A549 (cell line): ENCODE results near the gene TRIM15. TPM values are rescaled to one million over a fixed set of nuclear protein-coding genes. Genes with fewer than 3 reads are reported as not detected.

ENCODE experiments used
- ATAC-seq, 2 experiments: fragments of 200-7000 bp in 1 of 2; fragments of >200 bp in 1 of 2; cut with Nextera tagmentation in 1 of 2; cut with Tn5 transposase in 1 of 2; 3 replicates each; pipeline versions ENCODE4 v1.8.0 to v1.9.1; 2018 to 2020; ENCODE audit warnings: mild to moderate bottlenecking in 1 of 2, moderate library complexity in 1 of 2
- CTCF ChIA-PET: fragments of 300-600 bp; sonication (Branson Sonifier 250); formaldehyde crosslinking; extraction: SDS; loops from one replicate; lab custom pipeline; 2021; ENCODE audit warnings: antibody characterized with exemption, inconsistent platforms; lab: Yijun Ruan, JAX
- POLR2A ChIA-PET: fragments of 350-600 bp; formaldehyde crosslinking; extraction: SDS; loops from one replicate; lab custom pipeline; 2021; ENCODE audit warnings: antibody characterized with exemption, inconsistent platforms; lab: Yijun Ruan, JAX
- DNase-seq, 2 experiments: peaks; one replicate each; pipeline versions ENCODE4 v3.0.0 to v3.0.0-alpha.2; 2011 to 2016; ENCODE audit warnings: low read depth in 1 of 2, low spot score in 1 of 2
- FAIRE-seq: peaks from 2 replicates; lab custom pipeline; 2011; peaks lifted over from hg19 to GRCh38; lab: Jason Lieb, UNC
- H3K27ac ChIP-seq, 2 experiments: fragments of >200 bp; sonication (Bioruptor Twin); formaldehyde crosslinking; 3 replicates each; pipeline ENCODE4 v1.5.1; 2016 to 2017
- H3K4me1 ChIP-seq: fragments of >200 bp; sonication (Bioruptor Twin); formaldehyde crosslinking; 3 replicates; pipeline ENCODE4 v1.6.1; 2016
- H3K4me2 ChIP-seq: fragments of >200 bp; sonication (Bioruptor Twin); formaldehyde crosslinking; 3 replicates; pipeline ENCODE4 v1.6.1; 2016
- H3K4me3 ChIP-seq: fragments of >200 bp; sonication (Bioruptor Twin); formaldehyde crosslinking; 3 replicates; pipeline ENCODE4 v1.5.1; 2016
- H3K9me3 ChIP-seq: fragments of >200 bp; sonication (Bioruptor Twin); formaldehyde crosslinking; 3 replicates; pipeline ENCODE4 v1.6.1; 2016
- BHLHE40 ChIP-seq: IDR thresholded peaks from 2 replicates; pipeline ENCODE4 v1.6.1; 2012; ENCODE audit warnings: low read depth, low read length, inconsistent platforms
- CBX2 ChIP-seq: fragments of 200-600 bp; sonication (generic); IDR thresholded peaks from 2 replicates; pipeline ENCODE4 v1.6.1; 2016; ENCODE audit warnings: low read depth, mild to moderate bottlenecking, borderline replicate concordance
- CHD2 ChIP-seq: fragments of 150-350 bp; IDR thresholded peaks from 2 replicates; pipeline ENCODE4 v1.6.1; 2014; ENCODE audit warnings: low read length; ENCODE audit not compliant: partially characterized antibody
- EP300 ChIP-seq, 2 experiments: fragments of >200 bp; sonication (Bioruptor Twin); formaldehyde crosslinking; IDR thresholded peaks; 2 replicates in 1 of 2; 3 replicates in 1 of 2; pipeline ENCODE4 v1.6.1; 2016 to 2017
- FOXS1 ChIP-seq: fragments of 250-450 bp; sonication (Bioruptor Pico); IDR thresholded peaks from 2 replicates; pipeline ENCODE4 v1.5.0; 2020; ENCODE audit warnings: mild to moderate bottlenecking, moderate library complexity
- HDAC2 ChIP-seq: fragments of 200-600 bp; sonication (generic); IDR thresholded peaks from 2 replicates; pipeline ENCODE4 v1.6.1; 2016
- HEYL ChIP-seq: fragments of 250-450 bp; sonication (Bioruptor Pico); IDR thresholded peaks from 2 replicates; pipeline ENCODE4 v1.8.0; 2021; ENCODE audit warnings: mild to moderate bottlenecking, moderate library complexity
- HOXA7 ChIP-seq: fragments of 250-450 bp; sonication (Bioruptor Pico); IDR thresholded peaks from 2 replicates; pipeline ENCODE4 v1.5.0; 2020; ENCODE audit warnings: mild to moderate bottlenecking, moderate library complexity
- HOXB5 ChIP-seq: fragments of 250-450 bp; sonication (Bioruptor Pico); IDR thresholded peaks from 2 replicates; pipeline ENCODE4 v1.5.0; 2020; ENCODE audit warnings: mild to moderate bottlenecking, moderate library complexity
- MAFK ChIP-seq: fragments of 450-650 bp; IDR thresholded peaks from 2 replicates; pipeline ENCODE4 v1.6.1; 2014; ENCODE audit not compliant: partially characterized antibody
- MAZ ChIP-seq: fragments of 150-350 bp; IDR thresholded peaks from 2 replicates; pipeline ENCODE4 v1.6.1; 2014; ENCODE audit warnings: antibody characterized with exemption, low read depth, low read length, borderline replicate concordance
- MYC ChIP-seq: IDR thresholded peaks from 2 replicates; pipeline ENCODE4 v1.6.1; 2012; ENCODE audit warnings: mild to moderate bottlenecking, inconsistent platforms, low read length, improper control_type of control experiment, borderline replicate concordance
- POLR2AphosphoS2 ChIP-seq: conservative IDR thresholded peaks from 2 replicates; pipeline ENCODE4 v1.6.1; 2012; ENCODE audit warnings: low read length, improper control_type of control experiment, inconsistent platforms
- RARB ChIP-seq: fragments of 250-450 bp; sonication (Bioruptor Pico); IDR thresholded peaks from 2 replicates; pipeline ENCODE4 v1.8.0; 2021; ENCODE audit warnings: mild to moderate bottlenecking, moderate library complexity
- RCOR1 ChIP-seq: fragments of 150-350 bp; IDR thresholded peaks from 2 replicates; pipeline ENCODE4 v1.6.1; 2014; ENCODE audit warnings: antibody characterized with exemption, low read length, low read depth
- ZC3H11A ChIP-seq: fragments of 450-650 bp; IDR thresholded peaks from 2 replicates; pipeline ENCODE4 v1.6.1; 2014; ENCODE audit warnings: antibody characterized with exemption, mild to moderate bottlenecking
- ZSCAN20 ChIP-seq: fragments of 250-450 bp; sonication (Bioruptor Pico); IDR thresholded peaks from 2 replicates; pipeline ENCODE4 v1.8.0; 2022; ENCODE audit warnings: mild to moderate bottlenecking, moderate library complexity
- WGBS: methylation state at CpG from one replicate; pipeline ENCODE4 v1.1.6; 2017; ENCODE audit errors: missing lambda C conversion rate; 5-methylcytosine and 5-hydroxymethylcytosine counted together
- polyA plus RNA-seq, 4 experiments: library from polyadenylated mRNA; depleted of rRNA in 3 of 4; stranded (reverse); fragments of >200 nt; fragmentation: RNase III in 1 of 4; extraction: RNeasy Plus Mini Kit Qiagen cat#74134 plus additional on column Dnase treatment in 1 of 4; gene quantifications; 2 replicates in 3 of 4; 3 replicates in 1 of 4; pipeline ENCODE4 v1.2.3, GENCODE V29; 2011 to 2017
- TF ChIP-seq, protein P1 (sequence below): fragments of 250-450 bp; sonication (Bioruptor Pico); IDR thresholded peaks from 2 replicates; pipeline ENCODE4 v1.5.0; 2021; ENCODE audit warnings: mild to moderate bottlenecking, moderate library complexity, borderline replicate concordance
- TF ChIP-seq, protein P2 (sequence below): IDR thresholded peaks from 2 replicates; pipeline ENCODE4 v1.6.1; 2012
- TF ChIP-seq, protein P3 (sequence below): fragments of 250-450 bp; sonication (Bioruptor Pico); IDR thresholded peaks from 2 replicates; pipeline ENCODE4 v1.5.0; 2020; ENCODE audit warnings: low read depth, mild to moderate bottlenecking, moderate library complexity
- TF ChIP-seq, protein P4 (sequence below): fragments of >200 bp; sonication (Bioruptor Twin); formaldehyde crosslinking; IDR thresholded peaks from 3 replicates; pipeline ENCODE4 v1.6.1; 2016

Gene TRIM15
- polyA plus RNA-seq, 2 of the 4 experiments (the other 2 are of a cell fraction) = 0.09 to 0.37 TPM

DNA sequence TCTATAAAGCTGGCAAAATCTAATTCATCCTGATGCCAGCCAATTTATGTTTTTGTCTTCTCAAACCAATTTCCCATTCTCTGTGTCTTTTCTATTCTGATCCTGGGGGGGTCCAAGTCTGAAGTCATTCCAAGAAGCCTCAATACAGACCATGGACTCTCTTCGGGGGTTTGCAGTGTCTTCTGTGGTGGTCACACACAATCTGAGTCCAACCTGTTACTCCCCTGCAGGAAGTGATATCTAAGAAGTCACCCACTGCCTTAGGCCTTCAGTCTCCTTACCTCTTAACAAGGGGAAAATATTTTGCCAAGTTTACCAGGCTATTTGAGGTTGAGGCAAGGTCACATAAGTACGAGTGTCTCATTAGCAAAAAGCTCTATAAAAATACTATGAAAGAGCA, 48.0 kb downstream of the TRIM15 start:
- Histone ChIP-seq H3K4me3 (peak overlapping the region; percentile 77; the same call in 1 of the 3 replicates), H3K4me2 (peak overlapping the region; percentile 86), H3K9me3 (no peaks in the 10 kb centered on the region), H3K27ac (peak overlapping the region in 1 of 2 experiments; percentile 44; a peak in 3 of 6 replicates), H3K4me1 (peaks cover 57% of the 10 kb centered on the region)
- WGBS = 38% methylated on average over 2 of the region's 2 CpGs
- FAIRE-seq (no peak), DNase-seq (no peak), ATAC-seq (no peak)
- TF ChIP-seq, protein P1, sequence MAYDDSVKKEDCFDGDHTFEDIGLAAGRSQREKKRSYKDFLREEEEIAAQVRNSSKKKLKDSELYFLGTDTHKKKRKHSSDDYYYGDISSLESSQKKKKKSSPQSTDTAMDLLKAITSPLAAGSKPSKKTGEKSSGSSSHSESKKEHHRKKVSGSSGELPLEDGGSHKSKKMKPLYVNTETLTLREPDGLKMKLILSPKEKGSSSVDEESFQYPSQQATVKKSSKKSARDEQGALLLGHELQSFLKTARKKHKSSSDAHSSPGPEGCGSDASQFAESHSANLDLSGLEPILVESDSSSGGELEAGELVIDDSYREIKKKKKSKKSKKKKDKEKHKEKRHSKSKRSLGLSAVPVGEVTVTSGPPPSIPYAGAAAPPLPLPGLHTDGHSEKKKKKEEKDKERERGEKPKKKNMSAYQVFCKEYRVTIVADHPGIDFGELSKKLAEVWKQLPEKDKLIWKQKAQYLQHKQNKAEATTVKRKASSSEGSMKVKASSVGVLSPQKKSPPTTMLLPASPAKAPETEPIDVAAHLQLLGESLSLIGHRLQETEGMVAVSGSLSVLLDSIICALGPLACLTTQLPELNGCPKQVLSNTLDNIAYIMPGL (CRISPR knock-in tag) = no peak
- TF ChIP-seq CHD2 = no peak
- TF ChIP-seq ZC3H11A = no peak
- no peak for TF ChIP-seq MAZ
- no peak for TF ChIP-seq RCOR1
- no peak for TF ChIP-seq HEYL
- TF ChIP-seq, protein P2, sequence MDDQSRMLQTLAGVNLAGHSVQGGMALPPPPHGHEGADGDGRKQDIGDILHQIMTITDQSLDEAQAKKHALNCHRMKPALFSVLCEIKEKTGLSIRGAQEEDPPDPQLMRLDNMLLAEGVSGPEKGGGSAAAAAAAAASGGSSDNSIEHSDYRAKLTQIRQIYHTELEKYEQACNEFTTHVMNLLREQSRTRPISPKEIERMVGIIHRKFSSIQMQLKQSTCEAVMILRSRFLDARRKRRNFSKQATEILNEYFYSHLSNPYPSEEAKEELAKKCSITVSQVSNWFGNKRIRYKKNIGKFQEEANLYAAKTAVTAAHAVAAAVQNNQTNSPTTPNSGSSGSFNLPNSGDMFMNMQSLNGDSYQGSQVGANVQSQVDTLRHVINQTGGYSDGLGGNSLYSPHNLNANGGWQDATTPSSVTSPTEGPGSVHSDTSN = no peak
- TF ChIP-seq CBX2 = no peak
- no peak for TF ChIP-seq BHLHE40
- no peak for TF ChIP-seq RARB
- TF ChIP-seq HDAC2 = no peak
- TF ChIP-seq, protein P3, sequence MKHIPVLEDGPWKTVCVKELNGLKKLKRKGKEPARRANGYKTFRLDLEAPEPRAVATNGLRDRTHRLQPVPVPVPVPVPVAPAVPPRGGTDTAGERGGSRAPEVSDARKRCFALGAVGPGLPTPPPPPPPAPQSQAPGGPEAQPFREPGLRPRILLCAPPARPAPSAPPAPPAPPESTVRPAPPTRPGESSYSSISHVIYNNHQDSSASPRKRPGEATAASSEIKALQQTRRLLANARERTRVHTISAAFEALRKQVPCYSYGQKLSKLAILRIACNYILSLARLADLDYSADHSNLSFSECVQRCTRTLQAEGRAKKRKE (CRISPR knock-in tag) = no peak
- TF ChIP-seq POLR2AphosphoS2 = no peak
- no peak for TF ChIP-seq HOXA7 (CRISPR knock-in tag)
- no peak for TF ChIP-seq MAFK
- ChIA-PET POLR2A (no interaction called here), CTCF (no interaction called here)

DNA sequence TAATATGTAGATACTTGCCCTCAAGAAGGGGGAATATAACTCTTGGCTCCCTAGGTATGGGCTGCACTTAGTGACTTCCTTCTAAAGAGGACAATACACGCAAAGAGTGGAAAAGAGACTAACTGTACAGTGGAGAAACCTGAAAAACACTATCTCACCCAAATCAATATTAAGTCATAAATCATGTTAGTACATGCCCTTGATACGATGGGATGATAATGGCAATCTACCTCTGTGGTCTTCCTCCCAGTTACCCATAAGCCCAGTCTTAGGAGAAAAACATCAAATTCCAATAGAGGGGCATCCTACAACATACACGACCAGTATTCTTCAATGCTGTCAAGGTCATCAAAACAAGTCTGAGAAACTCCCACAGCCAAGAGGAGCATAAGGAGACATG, 48.6 kb downstream of the TRIM15 start:
- no peaks in the 10 kb centered on the region for H3K9me3 ChIP-seq
- ATAC-seq = no peak
- TF ChIP-seq HOXA7 (CRISPR knock-in tag) (no peak), ZC3H11A (no peak), RCOR1 (no peak), EP300 (IDR thresholded peaks at IDR 0.05) (no peak), ZSCAN20 (no peak), HOXB5 (CRISPR knock-in tag) (no peak), HDAC2 (no peak), FOXS1 (CRISPR knock-in tag) (no peak), MYC (no peak)
- TF ChIP-seq, protein P4, sequence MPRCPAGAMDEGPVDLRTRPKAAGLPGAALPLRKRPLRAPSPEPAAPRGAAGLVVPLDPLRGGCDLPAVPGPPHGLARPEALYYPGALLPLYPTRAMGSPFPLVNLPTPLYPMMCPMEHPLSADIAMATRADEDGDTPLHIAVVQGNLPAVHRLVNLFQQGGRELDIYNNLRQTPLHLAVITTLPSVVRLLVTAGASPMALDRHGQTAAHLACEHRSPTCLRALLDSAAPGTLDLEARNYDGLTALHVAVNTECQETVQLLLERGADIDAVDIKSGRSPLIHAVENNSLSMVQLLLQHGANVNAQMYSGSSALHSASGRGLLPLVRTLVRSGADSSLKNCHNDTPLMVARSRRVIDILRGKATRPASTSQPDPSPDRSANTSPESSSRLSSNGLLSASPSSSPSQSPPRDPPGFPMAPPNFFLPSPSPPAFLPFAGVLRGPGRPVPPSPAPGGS = no peak
- ChIA-PET POLR2A (interaction anchor here (1.2 kb wide), 1 partner anchor 110 kb away, joined by 4 read pairs; no protein-coding TSS in a partner anchor), CTCF (no interaction called here)
- 51% methylated on average over 3 of the region's 3 CpGs for WGBS
- peak overlapping the region in 1 of 2 experiments; percentile 98; a peak in 2 of 6 replicates for H3K27ac ChIP-seq
- DNase-seq = no peak
- peak overlapping the region; percentile 86 for H3K4me2 ChIP-seq
- H3K4me3 ChIP-seq = peak overlapping the region; percentile 77
- FAIRE-seq = no peak
- peaks cover 51% of the 10 kb centered on the region for H3K4me1 ChIP-seq
